ENCODE results near the gene COQ4.

Gene COQ4

GRCh38 chr9:128360826-128361225, 38.2 kb downstream of the COQ4 start:
- TF ChIP-seq POLR2AphosphoS5 (IDR thresholded peaks at IDR 0.05; ENCODE audit: low read depth) = no peak
- TF ChIP-seq CTCF (IDR thresholded peaks at IDR 0.05; ENCODE audit: insufficient read depth, low read length) = no peak
- TF ChIP-seq GABPA (IDR thresholded peaks at IDR 0.05; ENCODE audit: low read depth) = no peak
- TF ChIP-seq, protein P1, sequence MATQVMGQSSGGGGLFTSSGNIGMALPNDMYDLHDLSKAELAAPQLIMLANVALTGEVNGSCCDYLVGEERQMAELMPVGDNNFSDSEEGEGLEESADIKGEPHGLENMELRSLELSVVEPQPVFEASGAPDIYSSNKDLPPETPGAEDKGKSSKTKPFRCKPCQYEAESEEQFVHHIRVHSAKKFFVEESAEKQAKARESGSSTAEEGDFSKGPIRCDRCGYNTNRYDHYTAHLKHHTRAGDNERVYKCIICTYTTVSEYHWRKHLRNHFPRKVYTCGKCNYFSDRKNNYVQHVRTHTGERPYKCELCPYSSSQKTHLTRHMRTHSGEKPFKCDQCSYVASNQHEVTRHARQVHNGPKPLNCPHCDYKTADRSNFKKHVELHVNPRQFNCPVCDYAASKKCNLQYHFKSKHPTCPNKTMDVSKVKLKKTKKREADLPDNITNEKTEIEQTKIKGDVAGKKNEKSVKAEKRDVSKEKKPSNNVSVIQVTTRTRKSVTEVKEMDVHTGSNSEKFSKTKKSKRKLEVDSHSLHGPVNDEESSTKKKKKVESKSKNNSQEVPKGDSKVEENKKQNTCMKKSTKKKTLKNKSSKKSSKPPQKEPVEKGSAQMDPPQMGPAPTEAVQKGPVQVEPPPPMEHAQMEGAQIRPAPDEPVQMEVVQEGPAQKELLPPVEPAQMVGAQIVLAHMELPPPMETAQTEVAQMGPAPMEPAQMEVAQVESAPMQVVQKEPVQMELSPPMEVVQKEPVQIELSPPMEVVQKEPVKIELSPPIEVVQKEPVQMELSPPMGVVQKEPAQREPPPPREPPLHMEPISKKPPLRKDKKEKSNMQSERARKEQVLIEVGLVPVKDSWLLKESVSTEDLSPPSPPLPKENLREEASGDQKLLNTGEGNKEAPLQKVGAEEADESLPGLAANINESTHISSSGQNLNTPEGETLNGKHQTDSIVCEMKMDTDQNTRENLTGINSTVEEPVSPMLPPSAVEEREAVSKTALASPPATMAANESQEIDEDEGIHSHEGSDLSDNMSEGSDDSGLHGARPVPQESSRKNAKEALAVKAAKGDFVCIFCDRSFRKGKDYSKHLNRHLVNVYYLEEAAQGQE (IDR thresholded peaks at IDR 0.05; ENCODE audit: insufficient replicate concordance, low read depth) = no peak
- TF ChIP-seq SPI1 (IDR thresholded peaks at IDR 0.05; ENCODE audit: borderline replicate concordance, low read depth) = no peak
- DNase-seq (ENCODE audit: low read depth in 1 of 2, low spot score in 1 of 2) = no peak
- H3K27ac ChIP-seq (replicated peaks) = no peak overlapping the region
- H3K4me3 ChIP-seq (replicated peaks; ENCODE audit: insufficient read depth, low read length) = no peak overlapping the region
- no peaks in the 10 kb centered on the region for H3K27me3 ChIP-seq (ENCODE audit: insufficient read depth, poor library complexity, severe bottlenecking)

DNA sequence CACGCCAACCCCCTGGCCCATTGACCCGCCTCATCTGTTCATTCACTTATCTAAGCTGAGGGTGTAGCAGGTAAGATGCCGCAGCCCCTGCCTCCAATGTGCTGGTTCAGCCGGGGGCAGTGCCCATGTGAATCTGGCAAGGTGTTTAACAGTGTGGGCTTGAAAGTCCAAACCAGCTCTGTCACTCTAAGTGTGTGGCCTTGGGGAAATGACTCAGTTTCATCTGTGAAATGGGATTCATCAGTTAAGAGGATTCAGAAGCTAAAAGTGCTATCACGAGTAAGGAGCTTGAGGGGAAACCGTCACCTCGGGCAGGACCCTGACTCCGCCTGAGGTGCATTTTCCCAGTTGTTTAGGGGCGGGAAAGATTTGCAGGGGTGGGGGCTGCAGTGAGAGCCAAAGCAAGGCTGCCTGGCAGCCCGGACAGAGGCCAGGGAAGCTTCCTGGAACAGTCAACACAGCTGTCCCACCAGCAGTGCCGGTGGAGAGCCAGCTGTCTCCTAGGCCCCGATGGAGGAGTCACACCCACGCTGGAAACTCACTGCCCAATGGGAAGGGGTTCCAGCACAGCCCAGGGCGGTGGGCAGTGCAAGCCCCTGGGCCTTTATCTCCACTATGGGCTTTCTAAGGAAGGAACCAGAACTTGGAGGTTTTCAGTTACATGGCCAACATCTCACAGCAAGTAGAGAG, 38.8 kb downstream of the COQ4 start:
- Histone ChIP-seq H3K27me3 (ENCODE audit: insufficient read depth, poor library complexity, severe bottlenecking) (no peaks in the 10 kb centered on the region), H3K4me3 (replicated peaks; ENCODE audit: insufficient read depth, low read length) (peak overlapping the region; percentile 41; the same call in 1 of the 2 replicates), H3K27ac (replicated peaks) (no peak overlapping the region)
- DNase-seq (ENCODE audit: low read depth in 1 of 2, low spot score in 1 of 2) = no peak
- TF ChIP-seq POLR2AphosphoS5 (IDR thresholded peaks at IDR 0.05; ENCODE audit: low read depth) = no peak
- TF ChIP-seq, protein P1 (IDR thresholded peaks at IDR 0.05; ENCODE audit: insufficient replicate concordance, low read depth) = no peak

GRCh38 chr9:128361986-128362646, 39.5 kb downstream of the COQ4 start:
- Histone ChIP-seq H3K27ac (replicated peaks) (no peak overlapping the region), H3K27me3 (ENCODE audit: insufficient read depth, poor library complexity, severe bottlenecking) (no peaks in the 10 kb centered on the region), H3K4me3 (replicated peaks; ENCODE audit: insufficient read depth, low read length) (peak overlapping the region; percentile 41)
- peak; percentile 54 to 77 for DNase-seq (ENCODE audit: low read depth in 1 of 2, low spot score in 1 of 2)
- TF ChIP-seq, protein P1 (IDR thresholded peaks at IDR 0.05; ENCODE audit: insufficient replicate concordance, low read depth) = no peak
- TF ChIP-seq CTCF (IDR thresholded peaks at IDR 0.05; ENCODE audit: insufficient read depth, low read length) = peak; percentile 79
